GM15510 (cell line): ENCODE data around the gene IRF9.

ENCODE experiments used
- POLR2A ChIP-seq: IDR thresholded peaks from 3 replicates; pipeline ENCODE4 v1.6.1; 2011; ENCODE audit warnings: borderline replicate concordance; ENCODE audit not compliant: insufficient read length; ENCODE audit errors: extremely low read depth

The IRF9 gene

DNA sequence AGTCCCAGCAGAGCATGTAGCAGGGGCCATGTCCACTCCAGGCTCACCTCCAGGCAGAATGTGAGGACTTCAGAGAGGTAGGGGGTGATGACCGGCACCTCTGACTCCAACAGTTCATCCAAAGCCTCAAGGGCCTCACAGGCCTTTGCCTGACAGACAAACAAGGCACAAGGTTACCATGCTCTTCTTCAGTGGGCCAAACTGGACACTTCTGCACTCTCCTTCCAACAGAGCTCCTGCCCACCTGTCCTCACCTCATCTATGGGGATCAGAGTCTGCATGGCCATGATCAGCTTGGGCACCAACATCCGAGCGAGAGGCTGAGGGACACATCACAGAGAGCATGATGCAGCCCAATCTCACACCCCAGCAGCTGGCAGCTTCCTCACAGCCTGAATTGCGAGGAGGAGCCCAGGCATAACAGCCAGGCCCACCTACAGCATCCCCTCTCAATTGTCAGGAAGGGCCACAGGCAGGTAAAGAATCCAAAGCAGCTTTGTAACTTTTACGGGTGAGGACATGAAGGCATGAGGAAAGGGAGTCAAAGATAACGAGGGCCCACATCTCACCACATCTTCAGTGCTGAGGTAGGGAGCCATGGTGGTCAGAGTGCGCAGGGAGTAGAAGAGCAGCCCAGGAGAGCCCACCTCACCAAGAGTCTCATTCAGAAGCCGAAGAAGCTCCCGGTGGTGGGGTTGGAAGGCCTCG is 25.9 kb downstream of the IRF9 start:
- no peak for TF ChIP-seq POLR2A

- TF ChIP-seq POLR2A, result no peak
Measured at GRCh38 chr14:24187539-24187915, 26.5 kb downstream of the IRF9 start.

DNA sequence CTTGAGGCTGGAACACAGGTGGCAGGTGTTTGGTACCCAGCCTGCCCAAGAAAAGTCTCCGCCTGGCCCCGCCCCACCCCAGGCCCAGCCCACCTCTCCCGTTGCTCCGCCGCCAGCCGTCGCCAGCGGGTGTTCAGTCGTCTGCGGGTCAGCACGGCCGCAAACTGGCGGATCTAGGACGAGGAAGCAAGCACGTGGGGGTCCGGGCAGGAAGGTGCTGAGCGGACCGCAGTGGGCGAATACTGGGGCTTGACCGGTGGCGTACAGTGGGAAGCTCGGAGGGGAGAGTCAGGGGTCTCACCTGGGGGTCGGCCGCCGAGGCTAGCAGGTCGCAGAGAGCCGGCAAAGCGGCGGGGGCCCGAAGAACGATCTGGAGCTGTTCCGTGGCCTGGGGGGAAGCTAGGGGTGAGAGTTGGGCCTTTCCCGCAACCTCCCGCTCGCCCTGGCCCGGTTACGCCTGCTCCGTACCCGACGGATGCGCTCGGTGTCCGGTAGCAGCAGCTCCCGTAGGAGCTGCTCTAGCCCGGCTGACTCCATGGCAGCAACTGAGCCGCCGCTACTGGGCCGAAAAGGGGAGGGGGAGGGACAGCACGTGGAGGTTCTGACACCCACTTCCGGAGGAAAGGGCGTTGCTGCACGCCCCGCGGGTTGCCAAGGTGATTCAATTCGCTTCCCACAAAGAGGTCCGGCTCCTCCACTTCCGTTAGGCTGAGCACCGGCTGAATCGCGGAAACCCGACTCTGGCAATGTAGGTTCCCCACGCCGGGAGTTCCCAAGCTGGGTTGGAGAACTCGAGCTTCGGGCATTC is 27.4 kb downstream of the IRF9 start, which contains the start of gene IPO4:
TSS of gene IPO4 (minus strand) at position 566 of the 808 bp plus-strand sequence. CDS start at position 537, 29 bp downstream.
- TF ChIP-seq POLR2A, result peak; percentile 85

- no peak for TF ChIP-seq POLR2A
Measured at GRCh38 chr14:24189059-24189375, 28.0 kb downstream of the IRF9 start.

DNA sequence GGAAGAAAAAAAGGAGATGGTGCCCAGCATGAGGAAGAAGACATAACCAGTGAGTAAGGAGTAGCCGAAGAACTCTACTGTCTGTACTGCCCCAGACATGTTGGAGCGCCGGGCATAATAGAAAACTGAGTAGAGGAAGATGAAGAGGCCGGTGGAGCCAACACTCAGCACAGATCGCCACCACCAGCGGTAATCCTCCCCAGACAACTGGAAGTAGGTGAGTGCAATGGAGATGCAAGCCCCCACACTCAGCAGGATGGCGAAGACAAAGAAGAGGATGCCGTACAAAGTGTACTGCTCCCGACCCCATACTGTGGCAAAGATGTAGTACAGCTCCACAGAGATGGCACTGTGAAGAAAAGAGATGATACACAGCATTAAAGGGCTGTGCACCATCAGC is 28.4 kb downstream of the IRF9 start:
- no peak for TF ChIP-seq POLR2A

DNA sequence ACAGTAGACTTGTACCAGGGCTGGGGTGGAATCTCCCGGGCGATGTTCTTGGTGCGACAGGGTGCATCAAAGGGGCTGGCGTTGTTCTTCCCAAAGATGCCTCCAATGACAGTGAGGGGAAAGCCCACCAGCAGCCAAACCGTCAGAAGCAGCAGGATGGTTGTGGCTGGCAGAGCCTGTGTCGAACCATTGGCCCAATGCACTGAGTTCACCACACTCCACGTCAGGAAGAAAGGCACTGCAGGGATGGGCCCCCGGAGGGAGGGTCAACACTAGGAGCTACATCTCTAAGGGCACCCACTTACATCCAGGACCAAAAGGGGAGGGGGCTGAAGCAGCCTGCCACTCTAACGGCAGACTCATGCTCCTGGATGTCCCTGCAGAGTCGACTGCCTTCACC is 29.4 kb downstream of the IRF9 start:
- TF ChIP-seq POLR2A, result no peak

GRCh38 chr14:24192933-24193332 is 31.9 kb downstream of the IRF9 start:
- no peak for TF ChIP-seq POLR2A

DNA sequence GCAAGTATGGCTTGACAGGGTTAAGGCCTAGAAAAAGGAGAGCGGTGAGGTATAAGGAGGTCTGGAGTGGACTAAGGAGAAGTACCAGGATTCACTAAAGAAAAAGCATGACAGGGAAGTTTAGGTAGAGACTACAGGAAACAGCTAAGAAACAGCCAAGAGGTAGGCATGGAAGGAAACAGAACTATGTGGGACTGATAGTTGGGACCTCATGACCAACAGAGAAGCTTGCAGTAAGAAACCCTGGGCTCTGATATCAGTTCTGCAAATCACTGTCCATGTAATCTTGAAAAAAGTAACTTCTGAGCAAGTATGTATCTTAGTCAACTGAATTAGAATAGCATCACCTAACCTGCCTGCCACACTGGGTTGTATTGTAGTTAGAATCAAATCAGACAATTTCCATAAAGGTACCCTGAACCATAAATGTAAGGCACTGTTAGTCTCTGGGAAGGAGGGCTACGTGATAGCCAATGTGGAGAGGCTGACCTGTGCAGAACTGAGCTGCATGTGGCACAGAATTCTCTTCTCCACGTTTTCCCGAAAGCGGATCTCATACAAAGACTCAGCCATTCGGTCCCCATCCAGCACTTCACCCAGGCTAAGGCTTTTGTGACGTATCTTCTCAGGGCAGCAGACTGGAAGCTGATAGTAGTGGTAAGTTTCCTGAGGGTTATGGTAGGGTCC is 33.3 kb downstream of the IRF9 start:
- TF ChIP-seq POLR2A, result no peak

- TF ChIP-seq POLR2A, result no peak
Measured at GRCh38 chr14:24194873-24195185, 33.8 kb downstream of the IRF9 start.

DNA sequence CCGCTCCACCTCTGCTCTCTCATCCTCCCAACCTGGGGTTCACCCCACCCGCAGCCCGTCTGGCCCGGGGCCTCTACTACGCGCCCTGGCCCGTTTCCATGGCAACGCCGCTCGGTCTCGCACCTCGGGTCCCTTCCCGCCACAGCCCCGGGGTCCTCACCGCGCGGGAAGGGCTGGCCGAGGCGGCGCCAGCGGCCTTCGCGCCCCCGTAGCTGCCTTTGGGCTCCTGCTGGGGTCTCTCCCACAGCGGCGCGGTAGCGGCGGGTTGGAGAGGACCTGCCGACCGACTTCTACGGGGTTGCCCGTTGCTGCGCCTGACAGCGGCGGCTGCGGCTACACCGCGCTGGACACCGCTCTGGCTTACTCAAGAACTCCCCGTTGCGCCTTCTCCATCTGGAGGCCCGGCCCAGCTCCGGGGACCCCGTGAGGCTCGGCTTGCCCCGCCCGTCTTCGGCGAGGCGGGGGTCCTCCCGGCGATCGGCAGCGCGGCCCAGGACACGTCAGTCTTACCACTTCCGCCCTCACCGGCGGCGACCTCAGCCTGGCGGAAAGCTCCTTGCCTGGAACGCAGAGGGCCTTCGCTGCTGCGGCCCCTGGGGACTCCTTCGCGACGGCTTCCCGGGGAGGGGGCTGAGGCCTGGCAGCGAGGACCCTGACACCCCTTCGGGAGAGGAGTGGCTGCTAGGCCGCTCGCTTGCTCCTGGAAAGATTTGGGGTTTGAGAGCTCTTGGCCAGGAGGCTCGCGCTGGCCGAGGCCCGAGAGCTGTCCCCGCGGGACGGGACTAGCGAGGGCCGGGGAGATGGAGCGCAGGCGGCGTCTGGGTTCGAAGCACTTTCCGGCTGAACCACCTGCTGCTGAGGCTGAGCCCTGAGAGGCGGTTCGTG is 34.4 kb downstream of the IRF9 start, which contains the start of gene TM9SF1:
TSS of gene TM9SF1 (minus strand) at position 256 of the 885 bp plus-strand sequence. CDS start 422 bp downstream, outside the sequence.
- TF ChIP-seq POLR2A, result peak; percentile 67

GRCh38 chr14:24196071-24197055 is 35.3 kb downstream of the IRF9 start:
- TF ChIP-seq POLR2A, result no peak

DNA sequence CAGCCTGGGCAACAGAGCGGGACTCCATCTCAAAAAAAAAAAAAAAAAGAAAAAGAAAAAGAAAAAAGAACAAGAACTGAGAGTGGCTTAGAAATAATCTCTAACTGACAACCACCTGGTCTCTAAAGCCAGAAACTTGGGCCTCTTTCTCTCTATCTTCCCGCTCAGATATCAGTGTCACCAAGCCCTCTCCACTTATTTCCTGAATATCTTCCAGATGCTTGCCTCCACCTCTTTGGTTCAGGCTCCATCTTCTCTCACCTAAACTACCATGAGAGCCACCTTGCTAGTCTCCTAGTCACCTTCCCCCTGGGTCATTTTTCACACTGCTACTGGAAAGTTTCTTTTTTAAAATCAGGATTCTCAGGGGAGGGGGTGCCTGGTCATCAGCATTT is 36.0 kb downstream of the IRF9 start:
- TF ChIP-seq POLR2A, result no peak

DNA sequence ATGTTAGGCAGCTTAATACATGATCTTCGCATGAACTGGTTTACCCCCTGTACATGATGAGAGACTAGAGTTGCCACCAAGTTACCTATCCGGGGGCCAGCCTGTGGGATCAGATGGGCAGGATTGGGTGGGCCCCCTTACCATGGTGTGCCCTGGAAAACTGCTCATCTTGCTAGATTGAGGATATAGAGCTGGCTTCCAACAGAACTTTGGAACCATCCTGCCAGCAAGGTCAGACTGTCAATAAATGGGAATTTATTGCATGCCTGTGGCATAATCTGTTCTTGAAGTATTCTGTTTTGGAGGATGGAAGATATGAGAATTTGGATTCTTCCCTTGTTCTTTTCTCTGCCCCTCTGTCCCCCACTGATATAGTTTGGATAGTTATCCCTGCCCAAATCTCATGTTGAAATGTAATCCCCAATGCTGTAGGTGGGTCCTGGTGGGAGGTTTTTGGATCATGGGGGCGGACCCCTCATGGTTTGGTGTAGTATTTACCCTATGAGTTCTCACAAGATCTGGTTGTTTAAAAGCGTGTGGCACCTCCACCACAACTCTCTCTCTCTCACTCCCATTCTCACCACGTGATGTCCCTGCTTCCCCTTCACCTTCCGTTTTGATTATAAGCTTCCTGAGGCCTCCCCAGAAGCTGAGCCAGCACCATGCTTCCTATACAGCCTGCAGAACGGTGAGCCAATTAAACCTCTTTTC is 37.9 kb downstream of the IRF9 start:
- TF ChIP-seq POLR2A, result no peak
